ENCODE measurements around the gene FAM193A.
"Not testable (repeated sequence)": the region's sequence is repeated elsewhere in the genome, so short reads cannot be mapped to it uniquely, and the experiment has no call there.

The FAM193A gene

GRCh38 chr4:2623442-2623841 is 87.0 kb downstream of the FAM193A start:
- H3K27ac ChIP-seq (ENCODE audit: low read length) = peak overlapping the region; percentile 42
- peaks cover 29% of the 10 kb centered on the region for H3K36me3 ChIP-seq (ENCODE audit: insufficient read depth, low read depth, low read length)
- no peak overlapping the region for H3K9ac ChIP-seq (ENCODE audit: low read depth, low read length)
- H3K9me3 ChIP-seq (ENCODE audit: insufficient read depth, low read depth, low read length) = no peaks in the 10 kb centered on the region
- no peaks in the 10 kb centered on the region for H3K27me3 ChIP-seq (ENCODE audit: insufficient read depth, low read length)
- H3K4me3 ChIP-seq (ENCODE audit: low read length) = no peak overlapping the region
- H3K4me1 ChIP-seq (ENCODE audit: insufficient read depth, low read length) = peaks cover 18% of the 10 kb centered on the region; the same call in 1 of the 2 replicates

- Histone ChIP-seq H3K9me3 (ENCODE audit: insufficient read depth, low read depth, low read length) (no peaks in the 10 kb centered on the region), H3K27me3 (ENCODE audit: insufficient read depth, low read length) (no peaks in the 10 kb centered on the region), H3K4me3 (ENCODE audit: low read length) (no peak overlapping the region), H3K36me3 (ENCODE audit: insufficient read depth, low read depth, low read length) (peaks cover 41% of the 10 kb centered on the region), H3K27ac (ENCODE audit: low read length) (no peak overlapping the region), H3K9ac (ENCODE audit: low read depth, low read length) (no peak overlapping the region; the same call in 1 of the 2 replicates), H3K4me1 (ENCODE audit: insufficient read depth, low read length) (peaks cover 15% of the 10 kb centered on the region; the same call in 1 of the 2 replicates)
Observed at GRCh38 chr4:2624782-2625530, 88.5 kb downstream of the FAM193A start.

GRCh38 chr4:2626231-2626630 is 89.8 kb downstream of the FAM193A start:
- Histone ChIP-seq H3K4me3 (ENCODE audit: low read length) (no peak overlapping the region), H3K9me3 (ENCODE audit: insufficient read depth, low read depth, low read length) (no peaks in the 10 kb centered on the region), H3K27me3 (ENCODE audit: insufficient read depth, low read length) (no peaks in the 10 kb centered on the region), H3K4me1 (ENCODE audit: insufficient read depth, low read length) (peaks cover 6% of the 10 kb centered on the region; the same call in 1 of the 2 replicates), H3K9ac (ENCODE audit: low read depth, low read length) (no peak overlapping the region), H3K36me3 (ENCODE audit: insufficient read depth, low read depth, low read length) (peaks cover 52% of the 10 kb centered on the region), H3K27ac (ENCODE audit: low read length) (no peak overlapping the region)

DNA sequence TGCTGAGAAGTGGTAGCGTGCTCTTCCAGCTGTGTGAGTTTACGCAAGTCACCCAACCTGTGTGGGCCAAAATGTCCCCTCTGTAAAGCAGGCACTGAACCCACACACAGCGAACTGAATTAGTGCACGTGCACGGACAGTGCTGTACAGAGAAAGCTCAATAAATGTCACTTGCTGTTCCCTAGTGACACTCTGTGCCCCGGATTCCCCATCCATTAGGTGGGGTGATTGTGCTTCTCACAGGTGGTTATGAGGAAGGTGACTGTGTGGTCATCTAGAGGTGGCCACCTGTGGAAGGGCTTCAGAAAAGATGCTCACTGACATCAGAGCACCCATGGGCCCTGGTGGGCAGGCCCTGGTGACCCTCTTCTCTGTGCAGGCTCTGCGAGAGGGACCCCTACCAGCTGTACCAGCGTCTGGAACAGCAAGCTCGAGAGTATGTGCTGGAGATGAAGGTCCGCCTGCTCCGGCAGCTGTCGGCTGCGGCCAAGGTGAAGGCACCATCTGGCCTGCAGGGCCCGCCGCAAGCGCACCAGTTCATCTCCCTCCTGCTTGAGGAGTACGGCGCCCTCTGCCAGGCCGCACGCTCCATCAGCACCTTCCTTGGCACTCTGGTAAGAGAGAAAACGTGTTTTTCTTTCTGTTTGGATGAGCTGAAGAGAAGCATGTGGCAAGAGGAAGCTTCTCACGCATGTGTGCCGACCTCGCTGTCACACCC is 94.3 kb downstream of the FAM193A start:
- Histone ChIP-seq H3K4me1 (ENCODE audit: insufficient read depth, low read length) (no peaks in the 10 kb centered on the region), H3K36me3 (ENCODE audit: insufficient read depth, low read depth, low read length) (peaks cover 68% of the 10 kb centered on the region), H3K4me3 (ENCODE audit: low read length) (no peak overlapping the region), H3K27me3 (ENCODE audit: insufficient read depth, low read length) (no peaks in the 10 kb centered on the region), H3K9ac (ENCODE audit: low read depth, low read length) (no peak overlapping the region), H3K27ac (ENCODE audit: low read length) (no peak overlapping the region), H3K9me3 (ENCODE audit: insufficient read depth, low read depth, low read length) (no peaks in the 10 kb centered on the region)

DNA sequence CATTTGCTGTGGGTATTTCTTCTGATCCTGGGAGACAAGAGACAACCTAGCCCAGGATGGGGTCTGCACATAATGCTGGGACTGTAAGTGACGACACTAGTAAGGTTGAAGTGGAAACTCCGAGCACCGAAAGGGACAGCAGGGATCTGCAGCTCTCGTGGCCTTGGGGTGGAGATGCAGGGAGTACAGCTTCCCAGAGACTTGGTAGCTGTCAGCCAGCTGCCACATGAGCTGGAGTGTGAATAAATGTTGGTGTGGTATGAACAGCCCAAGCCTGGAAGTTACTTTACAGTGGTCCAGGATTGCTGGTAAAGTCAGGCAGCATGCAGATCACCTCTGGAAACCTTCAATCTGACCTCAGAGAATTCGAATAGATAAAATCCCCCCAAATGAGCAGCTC is 97.6 kb downstream of the FAM193A start:
- Histone ChIP-seq H3K36me3 (ENCODE audit: insufficient read depth, low read depth, low read length) (peaks cover 69% of the 10 kb centered on the region), H3K4me1 (ENCODE audit: insufficient read depth, low read length) (no peaks in the 10 kb centered on the region), H3K9me3 (ENCODE audit: insufficient read depth, low read depth, low read length) (no peaks in the 10 kb centered on the region), H3K27ac (ENCODE audit: low read length) (no peak overlapping the region), H3K9ac (ENCODE audit: low read depth, low read length) (no peak overlapping the region), H3K4me3 (ENCODE audit: low read length) (no peak overlapping the region), H3K27me3 (ENCODE audit: insufficient read depth, low read length) (no peaks in the 10 kb centered on the region)

- H3K4me3 ChIP-seq (ENCODE audit: low read length) = no peak overlapping the region
- H3K9me3 ChIP-seq (ENCODE audit: insufficient read depth, low read depth, low read length) = no peaks in the 10 kb centered on the region
- no peaks in the 10 kb centered on the region for H3K4me1 ChIP-seq (ENCODE audit: insufficient read depth, low read length)
- H3K9ac ChIP-seq (ENCODE audit: low read depth, low read length) = no peak overlapping the region
- H3K36me3 ChIP-seq (ENCODE audit: insufficient read depth, low read depth, low read length) = peaks cover 66% of the 10 kb centered on the region
- no peak overlapping the region for H3K27ac ChIP-seq (ENCODE audit: low read length)
- no peaks in the 10 kb centered on the region for H3K27me3 ChIP-seq (ENCODE audit: insufficient read depth, low read length)
Observed at GRCh38 chr4:2636331-2636730, 99.9 kb downstream of the FAM193A start.

DNA sequence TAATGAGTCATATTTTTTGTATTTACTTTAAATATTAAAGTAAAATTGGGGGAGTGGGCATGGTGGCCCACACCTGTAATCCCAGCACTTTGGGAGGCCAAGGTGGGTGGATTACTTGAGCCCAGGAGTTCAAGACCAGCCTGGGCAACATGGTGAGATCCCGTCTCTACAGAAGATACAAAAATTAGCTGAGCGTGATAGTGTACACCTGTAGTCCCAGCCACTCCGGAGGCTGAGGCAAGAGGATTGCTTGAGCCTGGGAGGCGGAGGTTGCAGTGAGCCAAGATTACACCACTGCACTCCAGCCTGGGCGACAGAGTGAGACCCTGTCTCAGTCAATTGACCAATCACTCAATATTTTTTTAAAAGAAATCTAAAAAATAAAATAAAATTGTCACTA is 100.5 kb downstream of the FAM193A start:
- H3K4me1 ChIP-seq (ENCODE audit: insufficient read depth, low read length); H3K9me3 ChIP-seq (ENCODE audit: insufficient read depth, low read depth, low read length); H3K27ac ChIP-seq (ENCODE audit: low read length); H3K9ac ChIP-seq (ENCODE audit: low read depth, low read length); H3K27me3 ChIP-seq (ENCODE audit: insufficient read depth, low read length); H3K4me3 ChIP-seq (ENCODE audit: low read length): not testable (repeated sequence)
- peaks cover 60% of the 10 kb centered on the region for H3K36me3 ChIP-seq (ENCODE audit: insufficient read depth, low read depth, low read length)

GRCh38 chr4:2637956-2638552 is 101.6 kb downstream of the FAM193A start:
- H3K9ac ChIP-seq (ENCODE audit: low read depth, low read length) = no peak overlapping the region
- H3K36me3 ChIP-seq (ENCODE audit: insufficient read depth, low read depth, low read length) = peaks cover 57% of the 10 kb centered on the region
- H3K4me1 ChIP-seq (ENCODE audit: insufficient read depth, low read length) = no peaks in the 10 kb centered on the region
- no peak overlapping the region for H3K27ac ChIP-seq (ENCODE audit: low read length)
- no peaks in the 10 kb centered on the region for H3K9me3 ChIP-seq (ENCODE audit: insufficient read depth, low read depth, low read length)
- H3K27me3 ChIP-seq (ENCODE audit: insufficient read depth, low read length) = no peaks in the 10 kb centered on the region
- no peak overlapping the region for H3K4me3 ChIP-seq (ENCODE audit: low read length)

DNA sequence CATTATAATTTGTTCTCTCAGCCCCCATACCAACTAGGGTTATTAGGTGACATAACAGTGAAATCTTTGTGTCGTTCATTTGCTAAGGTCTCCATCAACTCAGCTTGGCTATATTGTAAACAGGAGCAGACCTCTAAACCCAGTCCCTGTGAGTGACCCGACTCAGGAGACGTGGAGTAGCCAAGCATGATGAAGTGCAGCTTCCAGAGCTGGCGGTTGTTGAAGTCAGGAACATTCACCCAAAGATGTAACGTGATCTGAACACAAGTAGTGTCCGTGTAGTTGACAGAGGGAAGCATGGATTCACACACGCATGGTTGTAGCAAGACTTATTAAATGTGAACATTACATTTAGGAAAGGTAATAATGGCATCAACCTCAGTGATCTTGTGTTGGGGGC is 102.3 kb downstream of the FAM193A start:
- no peaks in the 10 kb centered on the region for H3K9me3 ChIP-seq (ENCODE audit: insufficient read depth, low read depth, low read length)
- no peaks in the 10 kb centered on the region for H3K4me1 ChIP-seq (ENCODE audit: insufficient read depth, low read length)
- H3K36me3 ChIP-seq (ENCODE audit: insufficient read depth, low read depth, low read length) = peaks cover 64% of the 10 kb centered on the region
- H3K4me3 ChIP-seq (ENCODE audit: low read length) = no peak overlapping the region
- H3K27me3 ChIP-seq (ENCODE audit: insufficient read depth, low read length) = no peaks in the 10 kb centered on the region
- H3K9ac ChIP-seq (ENCODE audit: low read depth, low read length) = no peak overlapping the region
- H3K27ac ChIP-seq (ENCODE audit: low read length) = no peak overlapping the region

GRCh38 chr4:2642968-2643367 is 106.5 kb downstream of the FAM193A start:
- H3K9ac ChIP-seq (ENCODE audit: low read depth, low read length) = no peak overlapping the region
- no peaks in the 10 kb centered on the region for H3K4me1 ChIP-seq (ENCODE audit: insufficient read depth, low read length)
- H3K36me3 ChIP-seq (ENCODE audit: insufficient read depth, low read depth, low read length) = peaks cover 69% of the 10 kb centered on the region
- H3K9me3 ChIP-seq (ENCODE audit: insufficient read depth, low read depth, low read length) = no peaks in the 10 kb centered on the region
- H3K4me3 ChIP-seq (ENCODE audit: low read length) = no peak overlapping the region
- no peak overlapping the region for H3K27ac ChIP-seq (ENCODE audit: low read length)
- no peaks in the 10 kb centered on the region for H3K27me3 ChIP-seq (ENCODE audit: insufficient read depth, low read length)

DNA sequence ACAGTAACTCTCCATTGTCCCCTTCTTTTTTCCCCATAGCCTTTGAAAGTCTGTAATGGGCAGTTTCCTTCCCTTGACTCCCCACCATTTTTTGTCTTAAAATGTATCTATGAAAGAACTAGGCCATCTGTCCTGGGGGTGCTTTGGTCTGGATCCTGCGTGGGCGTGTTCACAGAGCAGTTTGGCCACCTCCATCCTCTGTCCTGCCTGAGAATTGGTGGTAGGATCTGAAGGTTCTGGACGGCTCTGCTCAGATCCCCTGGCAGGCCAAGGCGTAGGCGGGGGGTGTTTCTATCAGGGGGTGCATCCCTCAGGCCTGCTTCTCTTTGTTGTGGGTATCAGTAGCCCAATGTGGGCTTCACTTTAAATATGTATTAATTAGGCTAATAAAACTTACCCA is 107.1 kb downstream of the FAM193A start:
- Histone ChIP-seq H3K27me3 (ENCODE audit: insufficient read depth, low read length) (no peaks in the 10 kb centered on the region), H3K27ac (ENCODE audit: low read length) (no peak overlapping the region), H3K36me3 (ENCODE audit: insufficient read depth, low read depth, low read length) (peaks cover 69% of the 10 kb centered on the region), H3K9ac (ENCODE audit: low read depth, low read length) (no peak overlapping the region), H3K9me3 (ENCODE audit: insufficient read depth, low read depth, low read length) (no peaks in the 10 kb centered on the region), H3K4me1 (ENCODE audit: insufficient read depth, low read length) (no peaks in the 10 kb centered on the region), H3K4me3 (ENCODE audit: low read length) (no peak overlapping the region)

All from iPS-20b (cell line).